A549 (cell line): Measurements from ENCODE around the gene EML5. TPM values are rescaled to one million over a fixed set of nuclear protein-coding genes. Genes with fewer than 3 reads are reported as not detected.
"Not testable (repeated sequence)": the region's sequence is repeated elsewhere in the genome, so short reads cannot be mapped to it uniquely, and the experiment has no call there.

Experiments used
- ATAC-seq, 2 experiments: fragments of 200-7000 bp in 1 of 2; fragments of >200 bp in 1 of 2; cut with Nextera tagmentation in 1 of 2; cut with Tn5 transposase in 1 of 2; 3 replicates each; pipeline versions ENCODE4 v1.8.0 to v1.9.1; 2018 to 2020; ENCODE audit warnings: mild to moderate bottlenecking in 1 of 2, moderate library complexity in 1 of 2
- CTCF ChIA-PET: fragments of 300-600 bp; sonication (Branson Sonifier 250); formaldehyde crosslinking; extraction: SDS; loops from one replicate; lab custom pipeline; 2021; ENCODE audit warnings: antibody characterized with exemption, inconsistent platforms; lab: Yijun Ruan, JAX
- POLR2A ChIA-PET: fragments of 350-600 bp; formaldehyde crosslinking; extraction: SDS; loops from one replicate; lab custom pipeline; 2021; ENCODE audit warnings: antibody characterized with exemption, inconsistent platforms; lab: Yijun Ruan, JAX
- DNase-seq, 2 experiments: peaks; one replicate each; pipeline versions ENCODE4 v3.0.0 to v3.0.0-alpha.2; 2011 to 2016; ENCODE audit warnings: low read depth in 1 of 2, low spot score in 1 of 2
- FAIRE-seq: peaks from 2 replicates; lab custom pipeline; 2011; peaks lifted over from hg19 to GRCh38; lab: Jason Lieb, UNC
- H3K27ac ChIP-seq, 2 experiments: fragments of >200 bp; sonication (Bioruptor Twin); formaldehyde crosslinking; 3 replicates each; pipeline ENCODE4 v1.5.1; 2016 to 2017
- H3K4me1 ChIP-seq: fragments of >200 bp; sonication (Bioruptor Twin); formaldehyde crosslinking; 3 replicates; pipeline ENCODE4 v1.6.1; 2016
- H3K4me2 ChIP-seq: fragments of >200 bp; sonication (Bioruptor Twin); formaldehyde crosslinking; 3 replicates; pipeline ENCODE4 v1.6.1; 2016
- H3K4me3 ChIP-seq: fragments of >200 bp; sonication (Bioruptor Twin); formaldehyde crosslinking; 3 replicates; pipeline ENCODE4 v1.5.1; 2016
- H3K9me3 ChIP-seq: fragments of >200 bp; sonication (Bioruptor Twin); formaldehyde crosslinking; 3 replicates; pipeline ENCODE4 v1.6.1; 2016
- CBX2 ChIP-seq: fragments of 200-600 bp; sonication (generic); IDR thresholded peaks from 2 replicates; pipeline ENCODE4 v1.6.1; 2016; ENCODE audit warnings: low read depth, mild to moderate bottlenecking, borderline replicate concordance
- CHD2 ChIP-seq: fragments of 150-350 bp; IDR thresholded peaks from 2 replicates; pipeline ENCODE4 v1.6.1; 2014; ENCODE audit warnings: low read length; ENCODE audit not compliant: partially characterized antibody
- ESRRA ChIP-seq: fragments of 150-350 bp; IDR thresholded peaks from 2 replicates; pipeline ENCODE4 v1.6.1; 2014; ENCODE audit warnings: mild to moderate bottlenecking, low read length, borderline replicate concordance
- FOXS1 ChIP-seq: fragments of 250-450 bp; sonication (Bioruptor Pico); IDR thresholded peaks from 2 replicates; pipeline ENCODE4 v1.5.0; 2020; ENCODE audit warnings: mild to moderate bottlenecking, moderate library complexity
- HOXB5 ChIP-seq: fragments of 250-450 bp; sonication (Bioruptor Pico); IDR thresholded peaks from 2 replicates; pipeline ENCODE4 v1.5.0; 2020; ENCODE audit warnings: mild to moderate bottlenecking, moderate library complexity
- JUNB ChIP-seq: fragments of >200 bp; sonication (Bioruptor Twin); formaldehyde crosslinking; IDR thresholded peaks from 2 replicates; pipeline ENCODE4 v1.6.1; 2016
- KDM5A ChIP-seq: fragments of 200-600 bp; sonication (generic); IDR thresholded peaks from 2 replicates; pipeline ENCODE4 v1.6.1; 2016; ENCODE audit warnings: antibody characterized with exemption, mild to moderate bottlenecking
- MAX ChIP-seq: IDR thresholded peaks from 2 replicates; pipeline ENCODE4 v1.6.1; 2012
- RCOR1 ChIP-seq: fragments of 150-350 bp; IDR thresholded peaks from 2 replicates; pipeline ENCODE4 v1.6.1; 2014; ENCODE audit warnings: antibody characterized with exemption, low read length, low read depth
- USF2 ChIP-seq: fragments of 450-650 bp; IDR thresholded peaks from 2 replicates; pipeline ENCODE4 v1.6.1; 2014; ENCODE audit warnings: antibody characterized with exemption
- ZSCAN20 ChIP-seq: fragments of 250-450 bp; sonication (Bioruptor Pico); IDR thresholded peaks from 2 replicates; pipeline ENCODE4 v1.8.0; 2022; ENCODE audit warnings: mild to moderate bottlenecking, moderate library complexity
- WGBS: methylation state at CpG from one replicate; pipeline ENCODE4 v1.1.6; 2017; ENCODE audit errors: missing lambda C conversion rate; 5-methylcytosine and 5-hydroxymethylcytosine counted together
- polyA plus RNA-seq, 4 experiments: library from polyadenylated mRNA; depleted of rRNA in 3 of 4; stranded (reverse); fragments of >200 nt; fragmentation: RNase III in 1 of 4; extraction: RNeasy Plus Mini Kit Qiagen cat#74134 plus additional on column Dnase treatment in 1 of 4; gene quantifications; 2 replicates in 3 of 4; 3 replicates in 1 of 4; pipeline ENCODE4 v1.2.3, GENCODE V29; 2011 to 2017
- TF ChIP-seq, protein P1 (sequence below): fragments of >200 bp; sonication (Bioruptor Twin); formaldehyde crosslinking; IDR thresholded peaks from 3 replicates; pipeline ENCODE4 v1.6.1; 2016
- TF ChIP-seq, protein P2 (sequence below): fragments of 150-350 bp; IDR thresholded peaks from 2 replicates; pipeline ENCODE4 v1.6.1; 2014; ENCODE audit warnings: low read depth, mild to moderate bottlenecking, low read length

Gene EML5
- polyA plus RNA-seq, 2 of the 4 experiments (the other 2 are of a cell fraction): 0.44 to 0.62 TPM

DNA sequence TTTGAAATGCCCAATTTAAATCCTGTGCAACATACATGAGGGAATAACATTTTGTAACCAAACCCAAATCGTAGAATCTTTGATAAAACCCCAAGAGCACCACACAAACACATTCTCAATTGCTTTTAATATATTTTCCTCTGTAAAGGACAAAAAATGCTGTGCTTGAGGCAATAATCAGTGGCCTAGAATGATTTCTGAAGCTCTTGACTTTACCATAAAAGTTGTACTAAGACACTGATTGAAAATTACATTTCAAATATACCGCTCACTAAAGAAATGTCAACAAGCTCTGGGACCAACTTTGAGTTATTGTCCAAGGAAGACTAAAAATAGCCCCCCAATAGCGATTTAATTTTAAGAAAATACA lies 1.5 kb downstream of the EML5 start:
- Histone ChIP-seq H3K4me2 (no peak overlapping the region; the same call in 2 of the 3 replicates), H3K4me3 (no peak overlapping the region), H3K9me3 (no peaks in the 10 kb centered on the region), H3K4me1 (0 out of 3 replicates have a peak, but pooled peaks cover 5% of the 10 kb centered on the region), H3K27ac (no peak overlapping the region)
- TF ChIP-seq, protein P1, sequence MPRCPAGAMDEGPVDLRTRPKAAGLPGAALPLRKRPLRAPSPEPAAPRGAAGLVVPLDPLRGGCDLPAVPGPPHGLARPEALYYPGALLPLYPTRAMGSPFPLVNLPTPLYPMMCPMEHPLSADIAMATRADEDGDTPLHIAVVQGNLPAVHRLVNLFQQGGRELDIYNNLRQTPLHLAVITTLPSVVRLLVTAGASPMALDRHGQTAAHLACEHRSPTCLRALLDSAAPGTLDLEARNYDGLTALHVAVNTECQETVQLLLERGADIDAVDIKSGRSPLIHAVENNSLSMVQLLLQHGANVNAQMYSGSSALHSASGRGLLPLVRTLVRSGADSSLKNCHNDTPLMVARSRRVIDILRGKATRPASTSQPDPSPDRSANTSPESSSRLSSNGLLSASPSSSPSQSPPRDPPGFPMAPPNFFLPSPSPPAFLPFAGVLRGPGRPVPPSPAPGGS: no peak
- TF ChIP-seq CHD2 (no peak), CBX2 (no peak), ESRRA (no peak), ZSCAN20 (CRISPR knock-in tag) (no peak)
- no peak for DNase-seq
- 63% methylated on average over 3 of the region's 3 CpGs for WGBS
- ATAC-seq: no peak
- FAIRE-seq: no peak
- ChIA-PET CTCF (interaction anchor here (1.0 to 2.4 kb wide), 2 partner anchors 123 to 1123 kb away, joined by 3 to 19 read pairs; no protein-coding TSS in a partner anchor), POLR2A (interaction anchor here (1.7 kb wide), 1 partner anchor 33 kb away, joined by 4 read pairs; the partner anchor contains the start of gene TTC8)

DNA sequence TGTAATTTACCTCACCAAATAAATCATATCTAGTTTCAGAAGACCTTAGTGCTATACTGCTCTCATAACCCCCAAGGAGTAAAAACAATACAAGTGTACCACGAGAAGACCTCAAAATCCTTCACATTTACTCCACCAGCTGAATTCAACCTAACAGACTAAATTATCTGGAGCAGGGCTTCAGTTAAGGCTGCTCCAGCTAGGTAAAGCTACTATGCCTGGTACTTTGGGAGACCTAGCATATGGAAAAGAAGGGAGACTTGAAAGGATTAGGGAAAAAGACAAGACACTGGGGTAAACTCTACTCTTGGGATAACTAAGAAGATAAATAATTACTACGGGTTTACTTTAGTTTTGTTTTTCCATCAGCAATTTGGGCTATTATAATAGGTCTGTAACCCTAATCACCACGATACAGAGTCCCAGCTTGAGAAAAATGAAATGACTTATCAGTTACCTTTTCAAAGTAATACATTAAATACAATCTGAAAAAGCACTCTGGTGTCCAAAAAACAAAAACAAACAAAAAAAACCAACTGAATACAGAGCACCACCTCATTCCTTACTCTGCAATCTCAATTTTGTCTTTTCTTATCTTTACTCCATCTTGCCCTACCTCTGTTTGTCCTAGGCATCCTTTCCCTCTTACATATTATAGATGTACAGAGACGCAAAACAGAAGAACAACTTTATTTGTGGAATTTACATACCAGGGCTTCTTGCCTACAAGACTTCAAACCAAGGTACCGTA lies 2.1 kb downstream of the EML5 start:
- no peak for FAIRE-seq
- H3K4me2 ChIP-seq: no peak overlapping the region
- no peak for ATAC-seq
- POLR2A ChIA-PET: interaction anchor here (1.7 kb wide), 1 partner anchor 34 kb away, joined by 4 read pairs; the partner anchor contains the start of gene TTC8
- CTCF ChIA-PET: interaction anchor here (0.6 to 1.0 kb wide), 2 partner anchors 61 to 1123 kb away, joined by 3 to 4 read pairs; no protein-coding TSS in a partner anchor
- 0 out of 3 replicates have a peak, but pooled peaks cover 5% of the 10 kb centered on the region for H3K4me1 ChIP-seq
- H3K27ac ChIP-seq: no peak overlapping the region
- H3K9me3 ChIP-seq: no peaks in the 10 kb centered on the region
- no peak for TF ChIP-seq USF2
- no peak for TF ChIP-seq JUNB
- no peak for TF ChIP-seq HOXB5 (CRISPR knock-in tag)
- TF ChIP-seq, protein P2, sequence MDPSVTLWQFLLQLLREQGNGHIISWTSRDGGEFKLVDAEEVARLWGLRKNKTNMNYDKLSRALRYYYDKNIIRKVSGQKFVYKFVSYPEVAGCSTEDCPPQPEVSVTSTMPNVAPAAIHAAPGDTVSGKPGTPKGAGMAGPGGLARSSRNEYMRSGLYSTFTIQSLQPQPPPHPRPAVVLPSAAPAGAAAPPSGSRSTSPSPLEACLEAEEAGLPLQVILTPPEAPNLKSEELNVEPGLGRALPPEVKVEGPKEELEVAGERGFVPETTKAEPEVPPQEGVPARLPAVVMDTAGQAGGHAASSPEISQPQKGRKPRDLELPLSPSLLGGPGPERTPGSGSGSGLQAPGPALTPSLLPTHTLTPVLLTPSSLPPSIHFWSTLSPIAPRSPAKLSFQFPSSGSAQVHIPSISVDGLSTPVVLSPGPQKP: no peak
- TF ChIP-seq RCOR1: no peak
- DNase-seq: no peak
- H3K4me3 ChIP-seq: no peak overlapping the region
- WGBS: 68% methylated on average over 5 of the region's 5 CpGs

GRCh38 chr14:88789573-88789972 lies 3.2 kb downstream of the EML5 start:
- H3K4me2 ChIP-seq, FAIRE-seq, DNase-seq, POLR2A ChIA-PET, H3K4me3 ChIP-seq, H3K4me1 ChIP-seq, CTCF ChIA-PET, ATAC-seq, H3K27ac ChIP-seq, H3K9me3 ChIP-seq: not testable (repeated sequence)

GRCh38 chr14:88786715-88787114 lies 6.0 kb downstream of the EML5 start:
- DNase-seq (no peak), FAIRE-seq (no peak), ATAC-seq (no peak)
- Histone ChIP-seq H3K4me1 (no peaks in the 10 kb centered on the region), H3K27ac (no peak overlapping the region), H3K4me2 (no peak overlapping the region), H3K9me3 (peaks cover 5% of the 10 kb centered on the region; the same call in 2 of the 3 replicates), H3K4me3 (no peak overlapping the region)
- TF ChIP-seq FOXS1 (CRISPR knock-in tag): no peak
- TF ChIP-seq USF2: no peak
- TF ChIP-seq MAX: no peak
- TF ChIP-seq, protein P2: no peak
- no peak for TF ChIP-seq KDM5A
- CTCF ChIA-PET: no interaction called here
- 56% methylated on average over 4 of the region's 4 CpGs for WGBS
- POLR2A ChIA-PET: no interaction called here
